HG02763 (cell line): ENCODE data around the gene TMEM201.
"Not testable (repeated sequence)": the region's sequence is repeated elsewhere in the genome, so short reads cannot be mapped to it uniquely, and the experiment has no call there.

Source experiments
- ATAC-seq: cut with Tn5 transposase; IDR thresholded peaks from one replicate; pipeline ENCODE4 v1.9.1; 2021; ENCODE audit warnings: mild to moderate bottlenecking, moderate library complexity; ENCODE audit not compliant: unreplicated experiment

TMEM201 gene, protein sequence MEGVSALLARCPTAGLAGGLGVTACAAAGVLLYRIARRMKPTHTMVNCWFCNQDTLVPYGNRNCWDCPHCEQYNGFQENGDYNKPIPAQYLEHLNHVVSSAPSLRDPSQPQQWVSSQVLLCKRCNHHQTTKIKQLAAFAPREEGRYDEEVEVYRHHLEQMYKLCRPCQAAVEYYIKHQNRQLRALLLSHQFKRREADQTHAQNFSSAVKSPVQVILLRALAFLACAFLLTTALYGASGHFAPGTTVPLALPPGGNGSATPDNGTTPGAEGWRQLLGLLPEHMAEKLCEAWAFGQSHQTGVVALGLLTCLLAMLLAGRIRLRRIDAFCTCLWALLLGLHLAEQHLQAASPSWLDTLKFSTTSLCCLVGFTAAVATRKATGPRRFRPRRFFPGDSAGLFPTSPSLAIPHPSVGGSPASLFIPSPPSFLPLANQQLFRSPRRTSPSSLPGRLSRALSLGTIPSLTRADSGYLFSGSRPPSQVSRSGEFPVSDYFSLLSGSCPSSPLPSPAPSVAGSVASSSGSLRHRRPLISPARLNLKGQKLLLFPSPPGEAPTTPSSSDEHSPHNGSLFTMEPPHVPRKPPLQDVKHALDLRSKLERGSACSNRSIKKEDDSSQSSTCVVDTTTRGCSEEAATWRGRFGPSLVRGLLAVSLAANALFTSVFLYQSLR

DNA sequence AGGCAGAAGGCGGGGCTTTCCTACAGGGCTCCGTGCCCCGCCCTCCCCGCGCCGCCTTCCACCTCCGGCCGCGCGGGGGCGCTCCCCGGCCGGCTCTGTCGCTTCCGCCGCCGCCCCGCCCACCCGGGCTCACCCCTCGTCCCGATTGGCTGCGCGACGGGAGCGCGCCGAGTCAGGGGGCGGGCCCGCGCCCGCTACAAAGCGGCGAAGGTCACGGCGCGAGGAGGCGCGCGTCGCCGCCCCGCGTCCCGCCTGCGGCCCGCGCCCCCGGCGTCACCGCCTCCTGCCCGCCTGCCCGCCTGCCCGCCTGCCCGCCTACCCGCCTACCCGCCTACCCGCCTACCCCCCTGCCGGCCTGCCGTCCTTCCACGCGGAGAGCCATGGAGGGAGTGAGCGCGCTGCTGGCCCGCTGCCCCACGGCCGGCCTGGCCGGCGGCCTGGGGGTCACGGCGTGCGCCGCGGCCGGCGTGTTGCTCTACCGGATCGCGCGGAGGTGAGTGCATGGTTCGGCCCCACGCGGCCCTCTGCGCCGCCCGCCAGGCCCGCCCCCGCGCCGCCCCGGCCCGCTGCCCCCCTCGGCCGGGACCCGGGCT, at the start of gene TMEM201:
TMEM201 (plus strand) TSS at position 361 of the 593 bp plus-strand sequence; CDS start at position 381, 20 bp downstream.
- peak; percentile 79 for ATAC-seq

DNA sequence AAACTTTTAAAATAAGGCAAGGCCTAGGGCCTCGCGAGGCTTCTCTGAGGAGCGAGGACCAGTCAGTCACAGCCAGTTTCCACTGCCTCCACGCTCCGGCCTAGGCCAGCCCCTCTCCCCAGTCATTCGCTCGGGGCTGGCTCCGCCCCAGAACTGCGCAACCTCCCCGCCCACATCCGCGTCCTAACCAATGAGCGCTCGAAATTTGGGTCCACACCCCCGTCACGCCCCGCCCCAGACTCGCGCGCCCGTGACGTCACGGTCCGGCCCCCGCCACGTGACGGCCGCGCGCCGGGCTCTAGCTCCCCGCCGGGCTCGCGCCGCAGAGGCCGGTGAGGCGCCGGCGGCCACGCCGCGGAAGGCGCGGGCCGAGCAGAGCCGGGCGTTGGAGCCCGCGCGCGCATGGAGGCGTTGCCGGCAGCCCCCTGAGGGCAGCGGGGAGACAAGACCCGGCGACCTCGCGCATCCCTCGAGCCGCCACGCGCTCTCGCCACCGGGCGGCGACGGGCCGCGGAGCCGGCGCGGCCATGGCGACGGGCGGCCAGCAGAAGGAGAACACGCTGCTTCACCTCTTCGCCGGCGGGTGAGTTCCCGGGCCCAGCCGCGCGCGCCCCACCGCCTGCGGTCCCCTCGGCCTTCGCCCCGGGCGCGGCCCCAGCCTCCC, 49.4 kb upstream of the TMEM201 start, which contains the start of gene SLC25A33:
SLC25A33 (plus strand) TSS at position 301 of the 664 bp plus-strand sequence; CDS start at position 528, 227 bp downstream.
- ATAC-seq, result peak; percentile 93

DNA sequence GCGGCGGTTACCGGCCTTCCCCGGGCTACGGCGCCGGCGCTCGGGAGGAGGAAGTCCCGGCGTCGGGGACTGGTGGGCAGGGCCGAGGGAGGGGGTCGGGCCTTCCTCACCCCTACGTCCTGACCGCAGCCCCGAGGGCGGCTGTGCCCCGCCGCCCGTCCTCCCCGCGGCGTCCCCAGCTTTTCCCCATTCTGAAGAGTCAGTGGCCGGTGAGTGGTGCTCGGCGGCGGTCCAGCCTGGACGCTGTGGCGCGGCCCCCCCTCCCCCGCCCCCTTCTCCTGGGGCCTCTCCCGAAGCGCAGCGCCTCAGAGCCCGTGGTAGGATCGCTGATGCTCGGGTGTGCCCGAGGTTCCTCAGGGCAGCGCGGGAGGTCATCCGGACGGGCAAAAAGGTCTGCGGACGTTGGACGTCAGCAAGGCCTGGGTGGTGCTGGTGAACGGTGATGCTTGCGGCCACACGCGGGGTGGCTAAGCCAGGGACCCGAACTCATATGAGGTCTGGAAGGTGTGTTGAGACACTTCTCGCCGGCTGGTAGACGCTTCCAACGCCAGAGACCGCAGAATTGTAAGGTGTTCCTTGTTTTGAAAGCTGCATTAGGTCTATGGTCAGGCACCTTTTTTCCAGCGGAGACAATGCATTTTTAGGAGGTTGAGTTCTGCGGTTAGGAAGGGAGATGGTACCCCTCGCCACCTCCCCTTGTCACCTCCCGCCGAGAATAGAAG, 48.7 kb upstream of the TMEM201 start:
- peak; percentile 34 for ATAC-seq

DNA sequence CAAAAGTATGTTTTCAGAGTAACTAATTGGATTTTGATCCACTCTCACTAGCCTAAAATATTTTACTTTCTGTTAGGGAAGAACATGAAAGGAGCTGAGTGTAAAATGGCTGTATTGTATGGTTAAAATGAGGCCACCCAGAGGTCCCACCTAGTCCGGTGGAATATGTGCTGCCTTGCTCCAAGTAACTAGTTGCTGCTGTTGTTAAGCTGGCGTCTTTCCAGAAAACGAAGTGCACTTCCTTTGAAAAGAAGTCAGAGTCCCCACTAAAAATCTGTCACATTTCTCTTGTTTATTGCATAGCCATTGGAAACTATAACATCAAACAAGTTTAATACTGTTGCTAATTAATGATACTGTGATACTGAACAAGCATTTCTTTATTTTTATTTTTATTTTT, 46.3 kb upstream of the TMEM201 start:
- no peak for ATAC-seq

DNA sequence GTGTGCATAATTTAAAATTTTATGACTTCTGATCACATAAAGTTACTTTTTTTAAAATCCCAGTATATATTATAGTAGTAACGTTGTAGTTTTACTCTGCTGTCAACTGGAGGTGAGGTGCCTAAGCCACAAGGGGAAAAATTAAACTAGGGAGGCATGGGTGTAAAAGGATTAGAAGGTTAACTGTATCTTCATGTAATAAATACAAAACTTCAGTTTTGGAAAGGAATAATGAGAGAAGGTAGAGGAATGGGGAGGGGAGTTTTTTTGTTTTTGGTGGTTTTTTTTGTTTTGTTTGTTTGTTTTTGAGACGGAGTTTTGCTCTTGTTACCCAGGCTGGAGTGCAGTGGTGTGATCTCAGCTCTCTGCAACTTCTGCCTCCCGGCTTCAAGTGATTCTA, 43.8 kb upstream of the TMEM201 start:
- ATAC-seq, result no peak

DNA sequence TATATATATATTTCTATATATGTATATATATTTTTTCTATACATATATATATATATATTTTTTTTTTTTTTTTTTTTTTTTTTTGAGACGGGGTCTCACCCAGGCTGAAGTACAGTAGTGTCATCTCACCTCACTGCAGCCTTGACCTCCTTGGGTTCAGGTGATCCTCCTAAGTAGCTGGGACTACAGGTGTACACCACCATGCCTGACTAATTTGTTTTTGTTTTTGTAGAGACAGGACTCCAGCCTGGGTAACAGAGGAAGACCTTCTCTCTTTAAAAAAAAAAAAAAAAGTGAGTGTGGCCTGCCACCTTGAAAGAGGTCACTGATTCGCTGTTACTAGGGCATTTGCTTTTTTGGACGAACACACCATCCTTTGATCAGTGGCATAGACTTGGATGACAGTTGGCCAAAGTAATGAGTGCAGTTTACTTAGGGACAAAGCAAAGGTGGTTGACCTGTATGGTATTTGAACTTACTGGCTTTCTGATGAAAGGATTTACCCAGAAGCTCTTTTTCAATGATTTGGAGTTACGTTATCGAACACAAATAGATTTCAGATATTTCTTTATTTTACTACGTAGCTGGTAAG, 38.7 kb upstream of the TMEM201 start:
- no peak for ATAC-seq

DNA sequence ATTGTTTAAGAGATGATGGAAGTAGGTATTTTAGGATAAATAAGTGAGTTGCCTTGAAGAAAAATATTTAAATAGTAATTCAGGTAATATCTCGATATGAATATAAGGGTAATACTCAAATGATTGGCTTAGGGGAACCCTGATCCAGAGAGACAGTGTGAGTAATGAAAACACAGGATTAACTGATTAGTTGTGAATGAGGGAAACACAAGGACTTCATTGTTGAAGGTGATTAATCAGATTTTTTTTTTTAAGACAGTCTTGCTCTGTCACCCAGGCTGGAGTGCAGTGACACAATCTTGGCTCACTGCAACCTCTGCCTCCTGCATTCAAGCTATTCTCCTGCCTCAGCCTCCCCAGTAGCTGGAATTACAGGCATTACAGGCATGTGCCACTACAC, 36.7 kb upstream of the TMEM201 start:
- ATAC-seq, result no peak

DNA sequence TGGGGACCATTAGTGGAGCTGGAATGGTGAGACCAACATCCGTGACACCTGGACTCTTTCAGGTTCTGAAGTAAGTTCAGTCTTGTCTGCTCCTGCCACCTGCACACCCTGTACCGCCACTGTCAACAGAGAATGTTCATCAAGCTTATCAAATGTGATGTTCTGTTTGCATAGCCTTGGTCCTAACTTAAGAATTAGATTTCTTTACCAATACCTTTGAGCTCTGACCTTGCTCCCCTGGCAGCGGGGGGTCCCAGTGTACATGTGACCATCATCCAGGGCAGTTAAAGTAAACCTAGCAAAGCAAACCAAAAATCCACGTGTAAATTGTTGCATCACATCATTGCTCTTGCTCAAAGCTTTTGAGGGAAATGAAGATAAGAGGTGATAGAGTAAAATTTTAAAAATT, 35.0 kb upstream of the TMEM201 start:
- ATAC-seq, result no peak

DNA sequence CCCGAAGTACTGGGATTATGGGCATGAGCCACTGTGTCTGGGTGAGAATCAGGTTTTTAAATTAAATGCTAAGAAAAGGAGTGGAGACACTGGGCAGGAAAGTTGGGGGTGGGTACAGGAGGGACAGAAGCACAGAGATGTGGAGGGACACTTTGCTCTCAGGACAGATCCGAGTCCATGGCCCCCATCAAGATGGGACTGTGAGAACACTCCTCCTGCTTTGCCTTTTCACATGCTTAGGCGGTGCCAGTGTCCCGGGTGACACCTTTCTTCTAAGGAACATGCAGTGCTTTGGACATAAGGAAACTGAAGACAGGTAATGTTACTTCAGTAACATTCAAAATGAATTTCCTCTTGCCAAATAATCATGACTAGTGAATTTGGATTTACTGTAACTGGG, 32.8 kb upstream of the TMEM201 start:
- no peak for ATAC-seq

DNA sequence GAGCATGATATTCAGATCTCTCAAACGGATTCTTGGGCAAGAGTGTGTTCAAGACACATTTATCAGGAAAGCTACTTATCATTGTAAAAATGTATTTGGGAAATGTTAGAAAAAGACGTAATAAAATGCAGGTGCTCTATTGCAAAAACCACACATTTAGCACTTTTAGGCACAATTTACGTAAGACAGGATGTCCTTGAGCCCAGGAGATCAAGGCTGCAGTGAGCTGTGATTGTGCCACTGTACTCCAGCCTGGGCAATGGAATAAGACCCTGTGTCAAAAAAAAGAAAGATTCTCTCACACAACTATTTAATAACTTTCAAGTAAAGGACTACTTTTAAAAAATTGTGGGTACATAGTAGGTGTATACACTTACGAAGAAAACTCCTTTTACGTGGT, 31.1 kb upstream of the TMEM201 start:
- no peak for ATAC-seq

DNA sequence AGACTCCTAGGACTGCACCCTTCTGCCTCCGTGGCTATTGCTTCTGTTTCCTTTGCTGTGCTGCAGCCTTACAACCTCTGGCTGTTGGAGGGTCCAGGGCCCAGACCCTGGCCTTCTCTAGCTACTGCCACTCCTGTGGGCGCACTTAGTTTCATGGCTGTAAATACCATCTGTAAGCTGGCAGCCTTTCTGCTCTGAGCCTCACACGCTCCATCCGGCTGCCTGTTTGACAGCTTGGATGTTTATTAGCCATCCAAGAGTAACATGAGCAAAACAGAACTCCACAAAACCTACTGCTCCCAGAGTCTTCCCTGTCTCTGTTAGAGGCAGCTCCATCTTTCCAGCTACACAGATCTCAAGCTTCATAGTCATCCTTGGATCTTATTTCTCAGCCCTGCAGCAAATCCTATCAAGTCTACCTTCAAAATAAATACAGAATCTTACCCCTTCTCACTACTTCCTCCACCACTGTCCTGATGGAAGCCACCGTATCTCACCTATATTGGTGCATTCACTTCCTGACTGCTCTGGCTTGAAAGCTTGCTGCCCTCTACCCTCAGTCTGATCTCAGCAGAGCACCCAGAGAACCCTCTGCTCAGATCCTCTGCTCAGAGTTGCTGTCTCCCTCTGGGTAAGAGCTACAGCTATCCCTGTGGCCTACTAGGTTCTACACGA, 30.3 kb upstream of the TMEM201 start:
- no peak for ATAC-seq

DNA sequence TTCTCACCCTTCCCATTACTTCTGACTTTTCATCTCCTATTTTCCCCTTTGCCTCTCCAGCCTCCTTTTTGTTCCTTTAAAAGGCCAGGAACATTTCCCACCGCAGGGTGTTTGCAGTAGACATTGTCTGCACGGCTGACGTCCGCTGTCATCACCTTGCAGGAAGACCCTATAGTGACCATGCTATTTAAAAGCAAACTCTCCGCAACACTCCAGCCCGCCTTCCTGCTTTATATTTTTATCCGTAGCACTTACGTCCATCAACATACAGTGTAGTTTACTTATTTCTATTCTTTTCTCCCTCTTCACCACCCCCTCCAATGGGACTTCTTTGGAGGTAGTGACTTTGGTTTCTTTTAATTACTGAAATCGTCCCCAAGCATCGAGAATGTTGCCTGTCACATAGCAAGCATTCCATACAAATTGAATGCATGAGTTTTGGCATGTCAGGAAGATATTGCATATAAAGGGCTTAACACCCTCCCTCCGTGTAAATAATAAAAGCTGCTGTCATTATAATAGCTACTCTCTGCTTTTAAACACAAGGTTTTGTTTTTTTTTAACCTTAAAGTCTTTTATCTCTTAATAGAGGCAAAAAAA, 29.7 kb upstream of the TMEM201 start:
- no peak for ATAC-seq

DNA sequence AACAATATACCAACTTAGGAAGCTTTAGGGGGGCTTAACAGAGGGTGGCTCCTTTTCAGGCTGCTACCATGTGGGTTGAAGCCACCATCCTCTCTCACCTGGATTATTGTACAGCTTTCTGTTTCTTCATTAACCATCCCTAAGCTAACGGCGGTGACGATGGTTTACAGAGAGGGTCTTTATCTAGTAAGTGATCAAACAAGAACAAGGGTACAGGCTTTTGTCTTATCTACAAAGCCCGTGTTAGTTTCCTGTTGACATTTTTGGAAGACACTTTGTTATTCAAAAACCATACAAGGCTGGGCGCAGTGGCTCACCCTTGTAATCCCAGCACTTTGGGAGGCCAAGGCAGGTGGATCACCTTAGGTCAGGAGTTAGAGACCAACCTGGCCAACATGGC, 29.0 kb upstream of the TMEM201 start:
- ATAC-seq, result no peak

DNA sequence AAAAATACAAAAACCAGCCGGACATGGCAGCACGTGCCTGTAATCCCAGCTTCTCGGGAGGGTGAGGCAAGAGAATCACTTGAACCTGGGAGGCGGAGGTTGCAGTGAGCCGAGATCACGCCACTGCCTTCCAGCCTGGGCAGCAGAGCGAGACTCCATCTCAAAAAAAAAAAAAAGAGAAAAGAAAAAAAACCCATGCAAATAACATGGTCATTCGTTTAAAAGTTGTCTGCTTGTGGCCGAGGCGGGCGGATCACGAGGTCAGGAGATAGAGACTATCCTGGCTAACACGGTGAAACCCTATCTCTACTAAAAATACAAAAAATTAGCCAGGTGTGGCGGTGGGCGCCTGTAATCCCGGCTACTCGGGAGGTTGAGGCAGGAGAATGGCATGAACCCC, 28.6 kb upstream of the TMEM201 start:
- ATAC-seq, result not testable (repeated sequence)

DNA sequence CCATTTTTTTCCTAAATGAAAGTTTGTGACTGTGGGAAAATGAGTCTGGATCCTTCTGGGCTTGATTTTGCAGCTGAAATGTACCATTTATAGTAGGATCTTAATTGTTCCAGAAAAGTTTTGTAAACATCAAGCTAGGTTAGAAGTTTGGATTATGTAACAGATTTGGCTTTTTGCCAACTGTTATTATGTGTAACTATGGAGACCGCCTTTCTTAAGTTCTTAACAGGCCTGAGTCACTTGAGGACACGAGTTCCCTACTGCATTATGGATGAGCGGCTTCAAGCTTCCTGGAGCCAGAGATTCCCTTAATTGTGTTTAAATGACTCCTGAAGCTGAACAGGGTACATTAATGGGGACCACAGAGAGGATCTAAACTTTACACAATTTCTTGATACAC, 27.3 kb upstream of the TMEM201 start:
- no peak for ATAC-seq

DNA sequence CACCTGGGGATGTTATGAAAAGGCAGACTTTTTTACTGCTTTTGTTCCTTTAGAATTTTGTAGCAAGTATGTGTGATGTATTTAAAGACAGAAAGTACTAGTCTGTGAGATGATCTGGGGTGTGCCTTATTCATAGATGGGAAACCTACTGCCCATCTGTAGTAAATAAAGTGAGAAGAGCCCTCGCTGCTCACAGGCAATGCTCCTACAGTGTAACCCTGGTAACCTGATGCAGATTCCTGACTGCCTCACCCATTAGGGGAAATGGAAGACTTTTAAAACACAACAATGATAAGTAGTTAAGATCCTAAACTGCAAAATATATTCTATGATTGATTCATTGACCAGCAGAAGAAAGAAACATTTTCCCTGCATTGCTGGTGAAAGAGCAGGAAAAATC, 19.4 kb upstream of the TMEM201 start:
- no peak for ATAC-seq

DNA sequence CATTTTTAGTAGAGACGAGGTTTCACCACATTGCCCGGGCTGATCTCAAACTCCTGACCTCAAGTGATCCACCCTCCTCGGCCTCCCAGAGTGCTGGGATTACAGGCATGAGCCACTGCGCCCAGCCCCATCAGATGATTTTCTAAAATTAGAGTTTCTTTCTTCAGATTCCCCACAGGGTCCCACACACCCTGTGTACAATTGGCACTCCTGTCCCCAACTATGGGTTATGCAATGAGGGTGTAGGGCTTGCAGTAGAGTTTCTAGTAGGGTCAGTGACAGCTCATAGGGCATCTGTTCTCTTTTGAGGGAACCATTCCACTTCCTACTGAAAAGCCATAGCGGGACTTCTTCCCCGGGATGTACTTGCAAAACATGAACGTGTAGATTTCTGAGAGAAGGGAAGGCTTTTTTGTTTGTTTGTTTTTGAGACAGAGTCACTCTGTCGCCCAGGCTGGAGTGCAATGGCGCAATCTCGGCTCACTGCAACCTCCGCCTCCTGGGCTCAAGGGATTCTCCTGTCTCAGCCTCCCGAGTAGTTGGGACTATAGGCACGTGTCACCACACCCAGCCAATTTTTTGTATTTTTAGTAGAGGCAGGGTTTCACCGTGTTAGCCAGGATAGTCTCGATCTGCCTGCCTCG, 17.7 kb upstream of the TMEM201 start:
- not testable (repeated sequence) for ATAC-seq

DNA sequence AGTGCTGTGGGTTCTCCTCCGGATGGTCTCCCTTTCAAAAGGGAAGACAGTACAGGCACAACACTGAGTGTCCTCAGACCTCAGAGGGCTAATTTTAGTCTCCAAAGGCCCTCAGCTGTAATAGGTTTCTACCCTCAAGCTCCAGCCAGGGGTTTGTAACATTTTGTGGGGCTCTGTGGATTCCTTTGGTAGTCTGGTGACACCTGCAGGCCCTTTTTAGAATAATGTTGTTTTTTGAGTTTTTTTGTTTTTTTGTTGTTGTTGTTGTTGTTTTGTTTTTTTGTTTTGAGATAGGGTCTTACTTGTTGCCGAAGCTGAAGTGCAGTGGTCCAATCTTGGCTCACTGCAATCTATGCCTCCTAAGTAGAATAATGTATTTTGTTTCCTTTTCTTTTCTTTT, 15.0 kb upstream of the TMEM201 start:
- no peak for ATAC-seq

DNA sequence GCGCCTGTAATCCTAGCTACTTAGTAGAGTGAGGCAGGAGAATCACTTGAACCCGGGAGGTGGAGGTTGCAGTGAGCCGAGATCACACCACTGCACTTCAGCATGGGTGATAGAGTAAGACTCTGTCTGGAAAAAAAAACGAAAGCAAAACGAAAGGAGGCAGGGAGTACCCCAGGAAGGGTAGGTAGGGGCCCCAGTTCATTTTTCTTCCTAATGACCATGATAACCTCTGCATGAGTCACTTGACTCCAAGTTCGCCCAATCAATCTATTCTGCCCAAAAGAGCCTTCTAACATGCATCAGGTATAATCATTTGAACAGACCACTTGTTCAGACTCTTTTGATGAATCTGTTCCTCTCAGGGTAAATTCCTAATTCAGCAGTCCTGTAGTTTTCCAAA, 13.2 kb upstream of the TMEM201 start:
- ATAC-seq, result no peak
